Vagina (tissue), 2 donors: ENCODE data around the gene ABCG1.

ENCODE experiments used
- CTCF ChIP-seq, 3 experiments: fragments of 450-650 bp in 2 of 3; fragments of 200-600 bp in 1 of 3; sonication (generic) in 1 of 3; IDR thresholded peaks; one replicate each; pipeline ENCODE4 v1.5.1; 2017 to 2019; ENCODE audit warnings: antibody characterized with exemption in 3 of 3, mild to moderate bottlenecking in 2 of 3, moderate library complexity in 2 of 3
- POLR2AphosphoS5 ChIP-seq, 2 donors: sonication (generic); formaldehyde crosslinking; IDR thresholded peaks; one replicate each; pipeline ENCODE4 v1.9.0; 2017; ENCODE audit warnings: antibody characterized with exemption in 2 of 2, mild to moderate bottlenecking in 2 of 2, low read depth in 1 of 2; ENCODE audit not compliant: insufficient read depth in 1 of 2

- TF ChIP-seq CTCF (IDR thresholded peaks at IDR 0.05) (no peak), POLR2AphosphoS5 (IDR thresholded peaks at IDR 0.05; ENCODE audit: insufficient read depth in 1 of 2, low read depth in 1 of 2) (no peak)
Observed at GRCh38 chr21:42319376-42319775, 100.4 kb downstream of the ABCG1 start.
